GM08714 (cell line): ENCODE data around the gene RAE1.
A peak's percentile ranks its signal among the peaks of the same experiment; 100 is the strongest.

Experiments used
- H3K4me3 ChIP-seq: fragments of 200-500 bp; sonication (Bioruptor generic); 2 replicates; pipeline ENCODE4 v1.5.1; 2014; ENCODE audit warnings: mild to moderate bottlenecking, low read length, inconsistent platforms
- ZNF274 ChIP-seq: IDR thresholded peaks from 2 replicates; pipeline ENCODE4 v1.6.1; 2012; ENCODE audit warnings: mild to moderate bottlenecking, low read depth, low read length

Gene RAE1

GRCh38 chr20:57385940-57386339, 34.9 kb downstream of the RAE1 start:
- TF ChIP-seq ZNF274, result no peak
- H3K4me3 ChIP-seq, result no peak overlapping the region

DNA sequence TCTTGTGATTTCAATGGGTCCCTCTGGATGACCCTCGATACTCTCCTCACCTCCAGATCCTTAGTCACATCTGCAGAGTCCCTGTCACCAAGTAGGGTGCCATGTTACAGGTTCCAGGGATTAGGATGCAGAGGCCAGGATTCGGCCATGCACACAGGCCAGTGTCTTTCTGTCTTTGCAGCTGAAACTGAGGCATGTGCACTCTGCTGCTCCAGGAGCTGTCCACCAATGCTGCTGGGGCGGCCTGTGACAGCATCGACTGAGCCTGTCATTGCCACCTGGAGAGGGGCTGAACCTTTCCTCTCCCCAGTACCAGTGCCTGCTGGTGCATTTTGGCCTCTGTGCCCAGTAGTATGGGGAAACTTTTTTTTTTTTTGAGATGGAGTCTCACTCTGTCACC, 35.7 kb downstream of the RAE1 start:
- no peak for TF ChIP-seq ZNF274
- H3K4me3 ChIP-seq, result no peak overlapping the region

- H3K4me3 ChIP-seq, result no peak overlapping the region
- no peak for TF ChIP-seq ZNF274
These were observed 36.4 kb downstream of the RAE1 start for GRCh38 chr20:57387463-57387862.

DNA sequence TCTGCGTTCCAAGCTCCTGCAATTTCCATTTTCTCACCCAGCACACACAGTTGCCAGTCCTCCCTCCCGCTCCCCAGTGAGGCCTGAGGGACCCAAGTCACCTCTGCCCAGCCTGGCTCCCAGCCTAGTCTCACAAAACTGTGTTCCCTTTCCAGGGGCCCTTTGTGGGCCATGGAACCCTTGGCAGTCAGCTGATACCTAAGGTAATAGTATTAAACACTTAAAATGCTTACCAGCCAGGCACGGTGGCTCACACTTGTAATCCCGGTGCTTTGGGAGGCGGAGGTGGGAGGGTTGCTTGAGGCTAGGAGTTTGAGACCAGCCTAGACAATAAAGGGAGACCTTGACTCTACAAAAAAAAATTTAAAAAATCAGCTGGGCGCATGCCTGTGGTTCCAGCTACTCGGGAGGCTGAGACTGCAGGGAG, 36.9 kb downstream of the RAE1 start:
- no peak overlapping the region for H3K4me3 ChIP-seq
- TF ChIP-seq ZNF274, result no peak

- no peak for TF ChIP-seq ZNF274
- peak overlapping the region; percentile 1; the same call in 1 of the 2 replicates for H3K4me3 ChIP-seq
These were observed 38.1 kb downstream of the RAE1 start for GRCh38 chr20:57388953-57389694.

DNA sequence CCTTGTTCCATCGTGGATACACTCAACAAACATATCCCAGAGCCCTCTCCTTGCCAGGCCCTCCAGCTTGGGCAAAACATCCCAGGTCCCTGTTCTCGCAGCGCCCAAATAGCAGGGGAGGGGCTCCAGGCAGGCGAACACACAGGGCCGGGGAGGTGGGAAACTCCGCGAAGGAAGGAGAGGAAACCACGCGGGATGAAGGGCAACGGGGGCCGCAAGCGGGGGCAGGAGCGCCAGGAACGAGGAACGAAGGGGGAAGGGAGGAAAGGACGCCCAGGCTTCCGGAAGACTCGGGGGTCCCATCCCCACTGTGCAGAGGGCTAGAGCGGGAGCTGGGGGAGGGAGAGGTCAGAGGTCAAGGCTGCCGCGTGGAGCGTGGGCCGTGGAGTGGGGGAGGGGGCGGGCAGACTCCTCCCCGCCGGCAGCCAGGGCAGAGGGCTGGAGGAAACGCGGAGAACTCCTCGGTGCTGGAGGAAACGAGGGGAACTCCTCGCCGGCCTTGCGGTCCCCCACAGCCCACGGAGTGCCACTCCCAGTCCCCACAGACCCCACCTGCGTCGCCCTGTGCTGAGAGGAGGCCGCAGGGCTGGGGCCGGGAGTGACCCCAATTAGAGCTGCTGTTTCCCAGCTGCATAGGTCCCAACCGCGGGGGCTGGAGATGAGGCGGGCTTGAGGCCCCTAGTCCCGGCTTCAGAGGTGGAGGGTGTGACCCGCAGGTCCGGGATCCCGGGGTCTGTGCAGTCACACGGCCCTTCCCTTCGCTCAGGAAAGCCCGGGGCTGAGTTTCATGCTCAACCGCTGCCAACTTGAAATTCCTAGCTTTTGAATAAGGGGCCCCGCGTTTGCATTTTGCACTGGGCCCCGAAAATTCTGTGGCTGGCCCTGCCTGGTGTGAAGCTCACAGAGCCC, 38.9 kb downstream of the RAE1 start:
- no peak for TF ChIP-seq ZNF274
- H3K4me3 ChIP-seq, result peak overlapping the region; percentile 1; the same call in 1 of the 2 replicates

GRCh38 chr20:57390604-57391438, 39.8 kb downstream of the RAE1 start, which contains the start of gene RBM38:
Gene RBM38, plus strand, starts transcription at chr20:57391396. Its CDS starts 186 bp downstream, at chr20:57391582.
- TF ChIP-seq ZNF274, result no peak

GRCh38 chr20:57391439-57392301, 40.6 kb downstream of the RAE1 start:
- H3K4me3 ChIP-seq, result peak overlapping the region; percentile 84
- no peak for TF ChIP-seq ZNF274

More at GRCh38 chr20:57390604-57391438, 39.8 kb downstream of the RAE1 start, which contains the start of gene RBM38:
- peak within 1 kb of the TSS; percentile 84 for H3K4me3 ChIP-seq

GRCh38 chr20:57392512-57393271, 41.6 kb downstream of the RAE1 start:
- no peak for TF ChIP-seq ZNF274
- peak overlapping the region; percentile 71 for H3K4me3 ChIP-seq

- H3K4me3 ChIP-seq, result peak overlapping the region; percentile 71; the same call in 1 of the 2 replicates
- TF ChIP-seq ZNF274, result no peak
These were observed 42.5 kb downstream of the RAE1 start for GRCh38 chr20:57393321-57394120.

DNA sequence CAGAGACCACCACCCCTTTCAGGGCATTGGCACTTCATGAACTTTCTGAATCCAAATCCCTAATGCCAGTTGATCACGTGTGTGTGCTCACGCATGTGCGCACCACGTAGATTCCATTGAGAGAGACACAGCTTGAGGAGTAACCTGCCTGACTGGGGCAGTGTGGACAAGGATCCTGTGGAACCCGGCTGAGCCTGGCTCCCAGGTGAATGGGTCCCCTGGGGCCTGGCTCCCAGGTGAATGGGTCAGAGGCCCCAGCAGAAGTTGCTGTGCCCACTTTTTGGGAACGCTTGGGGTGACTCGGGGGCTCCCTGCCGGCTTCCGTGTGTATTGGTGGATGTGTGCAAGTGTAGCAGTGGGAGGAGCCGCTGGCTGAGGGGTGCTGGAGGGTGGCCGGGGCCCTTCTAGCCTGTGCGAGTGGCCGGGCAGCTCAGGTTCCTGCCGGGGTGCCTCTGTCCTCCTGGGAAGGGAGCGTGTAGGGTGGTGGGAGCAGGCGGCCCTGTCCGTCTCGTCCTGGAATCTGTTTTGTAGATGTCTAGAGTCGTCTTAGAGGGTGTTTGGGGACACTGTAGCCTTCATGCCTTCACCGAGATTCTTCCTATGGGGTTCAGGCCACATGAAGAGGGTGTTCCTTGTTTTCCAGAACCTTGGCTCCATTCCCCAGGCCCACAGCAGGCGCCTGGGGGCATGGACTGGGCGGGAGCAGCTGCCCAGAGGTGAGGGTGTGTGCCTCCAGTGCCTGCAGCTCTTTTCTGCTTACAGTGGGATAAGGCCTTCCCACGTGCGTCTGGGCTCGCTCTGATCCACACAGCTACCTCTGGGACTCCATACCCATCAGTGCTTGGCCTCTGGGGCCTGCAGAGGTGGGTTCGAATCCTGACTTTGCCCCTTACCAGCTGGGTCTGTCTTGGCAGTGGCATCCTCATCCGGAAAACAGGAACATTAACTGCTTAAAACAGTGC, 43.3 kb downstream of the RAE1 start:
- no peak overlapping the region for H3K4me3 ChIP-seq
- no peak for TF ChIP-seq ZNF274
